ENCODE data around the gene RANGRF.

RANGRF gene

GRCh38 chr17:8289103-8289397, 580 bp downstream of the RANGRF start:
- TF ChIP-seq ZNF565 (CRISPR knock-in tag; conservative IDR thresholded peaks at IDR 0.05; ENCODE audit: low read depth) (no peak), RARB (CRISPR knock-in tag; IDR thresholded peaks at IDR 0.05) (no peak), SNAI2 (CRISPR knock-in tag; IDR thresholded peaks at IDR 0.05) (no peak)
- ATAC-seq, result no peak; the same call in 2 of the 3 replicates

DNA sequence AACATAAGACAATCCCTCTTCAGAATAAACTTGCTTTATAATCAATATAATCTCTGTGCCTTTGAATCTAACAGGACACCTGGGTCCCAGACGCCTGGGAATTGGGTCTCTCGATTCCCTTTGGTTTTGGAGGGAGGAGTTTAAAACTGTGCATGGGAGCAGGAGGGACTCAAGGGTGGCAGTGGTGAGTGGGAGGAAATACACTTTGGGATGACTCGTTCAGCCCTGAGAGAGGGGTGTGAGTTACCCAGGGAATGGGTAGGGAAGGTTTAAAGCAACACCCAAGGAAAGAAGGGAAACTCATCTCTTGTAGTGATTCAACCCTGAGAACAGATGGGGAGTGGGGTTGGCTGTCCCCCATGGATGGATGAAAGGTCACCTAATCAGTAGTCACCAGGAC, 1.6 kb downstream of the RANGRF start:
- TF ChIP-seq TOX (CRISPR knock-in tag; IDR thresholded peaks at IDR 0.05; ENCODE audit: borderline replicate concordance) (no peak), ZNF565 (CRISPR knock-in tag; conservative IDR thresholded peaks at IDR 0.05; ENCODE audit: low read depth) (no peak), SNAI2 (CRISPR knock-in tag; IDR thresholded peaks at IDR 0.05) (no peak), CSDC2 (CRISPR knock-in tag; IDR thresholded peaks at IDR 0.05) (no peak), ZFP30 (CRISPR knock-in tag; IDR thresholded peaks at IDR 0.05) (no peak), ZFP3 (CRISPR knock-in tag; IDR thresholded peaks at IDR 0.05) (no peak)
- TF ChIP-seq, protein P1, sequence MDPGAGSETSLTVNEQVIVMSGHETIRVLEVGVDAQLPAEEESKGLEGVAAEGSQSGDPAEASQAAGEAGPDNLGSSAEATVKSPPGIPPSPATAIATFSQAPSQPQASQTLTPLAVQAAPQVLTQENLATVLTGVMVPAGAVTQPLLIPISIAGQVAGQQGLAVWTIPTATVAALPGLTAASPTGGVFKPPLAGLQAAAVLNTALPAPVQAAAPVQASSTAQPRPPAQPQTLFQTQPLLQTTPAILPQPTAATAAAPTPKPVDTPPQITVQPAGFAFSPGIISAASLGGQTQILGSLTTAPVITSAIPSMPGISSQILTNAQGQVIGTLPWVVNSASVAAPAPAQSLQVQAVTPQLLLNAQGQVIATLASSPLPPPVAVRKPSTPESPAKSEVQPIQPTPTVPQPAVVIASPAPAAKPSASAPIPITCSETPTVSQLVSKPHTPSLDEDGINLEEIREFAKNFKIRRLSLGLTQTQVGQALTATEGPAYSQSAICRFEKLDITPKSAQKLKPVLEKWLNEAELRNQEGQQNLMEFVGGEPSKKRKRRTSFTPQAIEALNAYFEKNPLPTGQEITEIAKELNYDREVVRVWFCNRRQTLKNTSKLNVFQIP (CRISPR knock-in tag; IDR thresholded peaks at IDR 0.05; ENCODE audit: borderline replicate concordance, low read depth), result no peak
- ATAC-seq, result no peak

GRCh38 chr17:8292639-8293395, 4.3 kb downstream of the RANGRF start:
- TF ChIP-seq ESRRG (CRISPR knock-in tag; IDR thresholded peaks at IDR 0.05) (no peak), SNAI2 (CRISPR knock-in tag; IDR thresholded peaks at IDR 0.05) (no peak), GLIS3 (CRISPR knock-in tag; IDR thresholded peaks at IDR 0.05) (no peak), BACH2 (CRISPR knock-in tag; IDR thresholded peaks at IDR 0.05; ENCODE audit: borderline replicate concordance) (no peak), TCF4 (CRISPR knock-in tag; IDR thresholded peaks at IDR 0.05; ENCODE audit: borderline replicate concordance) (no peak), OSR1 (CRISPR knock-in tag; IDR thresholded peaks at IDR 0.05) (no peak), ZFP30 (CRISPR knock-in tag; IDR thresholded peaks at IDR 0.05) (no peak), TOX (CRISPR knock-in tag; IDR thresholded peaks at IDR 0.05; ENCODE audit: borderline replicate concordance) (no peak), CSDC2 (CRISPR knock-in tag; IDR thresholded peaks at IDR 0.05) (no peak), ZNF565 (CRISPR knock-in tag; conservative IDR thresholded peaks at IDR 0.05; ENCODE audit: low read depth) (no peak), ZNF8 (CRISPR knock-in tag; IDR thresholded peaks at IDR 0.05) (no peak), ISL1 (CRISPR knock-in tag; IDR thresholded peaks at IDR 0.05) (no peak), TSHZ2 (CRISPR knock-in tag; IDR thresholded peaks at IDR 0.05) (no peak), PPARA (CRISPR knock-in tag; IDR thresholded peaks at IDR 0.05; ENCODE audit: borderline replicate concordance) (no peak), ZFP3 (CRISPR knock-in tag; IDR thresholded peaks at IDR 0.05) (no peak)
- TF ChIP-seq, protein P2, sequence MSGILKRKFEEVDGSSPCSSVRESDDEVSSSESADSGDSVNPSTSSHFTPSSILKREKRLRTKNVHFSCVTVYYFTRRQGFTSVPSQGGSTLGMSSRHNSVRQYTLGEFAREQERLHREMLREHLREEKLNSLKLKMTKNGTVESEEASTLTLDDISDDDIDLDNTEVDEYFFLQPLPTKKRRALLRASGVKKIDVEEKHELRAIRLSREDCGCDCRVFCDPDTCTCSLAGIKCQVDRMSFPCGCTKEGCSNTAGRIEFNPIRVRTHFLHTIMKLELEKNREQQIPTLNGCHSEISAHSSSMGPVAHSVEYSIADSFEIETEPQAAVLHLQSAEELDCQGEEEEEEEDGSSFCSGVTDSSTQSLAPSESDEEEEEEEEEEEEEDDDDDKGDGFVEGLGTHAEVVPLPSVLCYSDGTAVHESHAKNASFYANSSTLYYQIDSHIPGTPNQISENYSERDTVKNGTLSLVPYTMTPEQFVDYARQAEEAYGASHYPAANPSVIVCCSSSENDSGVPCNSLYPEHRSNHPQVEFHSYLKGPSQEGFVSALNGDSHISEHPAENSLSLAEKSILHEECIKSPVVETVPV (CRISPR knock-in tag; IDR thresholded peaks at IDR 0.05), result no peak
- TF ChIP-seq, protein P3, sequence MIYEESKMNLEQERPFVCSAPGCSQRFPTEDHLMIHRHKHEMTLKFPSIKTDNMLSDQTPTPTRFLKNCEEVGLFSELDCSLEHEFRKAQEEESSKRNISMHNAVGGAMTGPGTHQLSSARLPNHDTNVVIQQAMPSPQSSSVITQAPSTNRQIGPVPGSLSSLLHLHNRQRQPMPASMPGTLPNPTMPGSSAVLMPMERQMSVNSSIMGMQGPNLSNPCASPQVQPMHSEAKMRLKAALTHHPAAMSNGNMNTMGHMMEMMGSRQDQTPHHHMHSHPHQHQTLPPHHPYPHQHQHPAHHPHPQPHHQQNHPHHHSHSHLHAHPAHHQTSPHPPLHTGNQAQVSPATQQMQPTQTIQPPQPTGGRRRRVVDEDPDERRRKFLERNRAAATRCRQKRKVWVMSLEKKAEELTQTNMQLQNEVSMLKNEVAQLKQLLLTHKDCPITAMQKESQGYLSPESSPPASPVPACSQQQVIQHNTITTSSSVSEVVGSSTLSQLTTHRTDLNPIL (CRISPR knock-in tag; IDR thresholded peaks at IDR 0.05; ENCODE audit: low read depth), result no peak
- TF ChIP-seq, protein P4, sequence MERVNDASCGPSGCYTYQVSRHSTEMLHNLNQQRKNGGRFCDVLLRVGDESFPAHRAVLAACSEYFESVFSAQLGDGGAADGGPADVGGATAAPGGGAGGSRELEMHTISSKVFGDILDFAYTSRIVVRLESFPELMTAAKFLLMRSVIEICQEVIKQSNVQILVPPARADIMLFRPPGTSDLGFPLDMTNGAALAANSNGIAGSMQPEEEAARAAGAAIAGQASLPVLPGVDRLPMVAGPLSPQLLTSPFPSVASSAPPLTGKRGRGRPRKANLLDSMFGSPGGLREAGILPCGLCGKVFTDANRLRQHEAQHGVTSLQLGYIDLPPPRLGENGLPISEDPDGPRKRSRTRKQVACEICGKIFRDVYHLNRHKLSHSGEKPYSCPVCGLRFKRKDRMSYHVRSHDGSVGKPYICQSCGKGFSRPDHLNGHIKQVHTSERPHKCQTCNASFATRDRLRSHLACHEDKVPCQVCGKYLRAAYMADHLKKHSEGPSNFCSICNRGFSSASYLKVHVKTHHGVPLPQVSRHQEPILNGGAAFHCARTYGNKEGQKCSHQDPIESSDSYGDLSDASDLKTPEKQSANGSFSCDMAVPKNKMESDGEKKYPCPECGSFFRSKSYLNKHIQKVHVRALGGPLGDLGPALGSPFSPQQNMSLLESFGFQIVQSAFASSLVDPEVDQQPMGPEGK (CRISPR knock-in tag; IDR thresholded peaks at IDR 0.05; ENCODE audit: borderline replicate concordance), result no peak
- TF ChIP-seq, protein P1 (CRISPR knock-in tag; IDR thresholded peaks at IDR 0.05; ENCODE audit: borderline replicate concordance, low read depth), result no peak
- ATAC-seq, result no peak
